Uterus (tissue), 4 donors: Measurements from ENCODE around the gene LYZL4. TPM values are rescaled to one million over a fixed set of nuclear protein-coding genes. Genes with fewer than 3 reads are reported as not detected.

Source experiments
- DNase-seq, 2 donors: peaks; one replicate each; pipeline ENCODE4 v3.0.0-alpha.2; 2019 to 2020
- H3K27ac ChIP-seq, 2 donors: fragments of 200-600 bp; sonication (generic); 1 replicate in 1 of 2; 2 replicates in 1 of 2; pipeline ENCODE4 v1.5.1; 2016 to 2018
- H3K27me3 ChIP-seq, 2 donors: fragments of 200-600 bp; sonication (generic); one replicate each; pipeline ENCODE4 v1.5.1; 2018 to 2019; ENCODE audit warnings: control low read depth in 1 of 2
- H3K36me3 ChIP-seq, 2 donors: fragments of 200-600 bp; sonication (generic); one replicate each; pipeline ENCODE4 v1.5.1; 2019; ENCODE audit warnings: control low read depth in 1 of 2
- H3K4me1 ChIP-seq, 2 donors: fragments of 200-600 bp; sonication (generic); one replicate each; pipeline ENCODE4 v1.5.1; 2018 to 2019; ENCODE audit warnings: control low read depth in 1 of 2
- H3K4me3 ChIP-seq, 2 donors: fragments of 200-600 bp; sonication (generic); 1 replicate in 1 of 2; 2 replicates in 1 of 2; pipeline ENCODE4 v1.5.1; 2018 to 2019; ENCODE audit warnings: mild to moderate bottlenecking in 1 of 2
- H3K9me3 ChIP-seq, 2 donors: fragments of 200-600 bp; sonication (generic); one replicate each; pipeline ENCODE4 v1.5.1; 2019; ENCODE audit warnings: control low read depth in 1 of 2
- POLR2A ChIP-seq, 2 donors: fragments of 450-650 bp; IDR thresholded peaks; one replicate each; pipeline ENCODE4 v1.6.1; 2016; ENCODE audit warnings: antibody characterized with exemption in 2 of 2, mild to moderate bottlenecking in 1 of 2, moderate library complexity in 1 of 2
- intact Hi-C: fragments of 100-400 bp; cut with DNase I; formaldehyde crosslinking; loops from one replicate; pipeline ENCODE4 v1.15.1; 2023; ENCODE audit warnings: low total_unique reads
- total RNA-seq, 4 donors: library from RNA; depleted of rRNA in 3 of 4; stranded (reverse); fragments of >200 nt in 3 of 4; gene quantifications; one replicate each; pipeline versions ENCODE4 v1.1.0 to v1.2.4, GENCODE V29; 2014 to 2023
- TF ChIP-seq, protein P1 (sequence below), 4 experiments: fragments of 200-600 bp in 2 of 4; fragments of 450-650 bp in 2 of 4; sonication (generic) in 2 of 4; IDR thresholded peaks; one replicate each; pipeline ENCODE4 v1.5.1; 2016 to 2019; ENCODE audit warnings: antibody characterized with exemption in 4 of 4, mild to moderate bottlenecking in 2 of 4, moderate library complexity in 1 of 4
- donor health status: DM: yes; HTN: yes; CAD: no.

Gene LYZL4
- total RNA-seq, 4 donors from 2014 or later: not detected

DNA sequence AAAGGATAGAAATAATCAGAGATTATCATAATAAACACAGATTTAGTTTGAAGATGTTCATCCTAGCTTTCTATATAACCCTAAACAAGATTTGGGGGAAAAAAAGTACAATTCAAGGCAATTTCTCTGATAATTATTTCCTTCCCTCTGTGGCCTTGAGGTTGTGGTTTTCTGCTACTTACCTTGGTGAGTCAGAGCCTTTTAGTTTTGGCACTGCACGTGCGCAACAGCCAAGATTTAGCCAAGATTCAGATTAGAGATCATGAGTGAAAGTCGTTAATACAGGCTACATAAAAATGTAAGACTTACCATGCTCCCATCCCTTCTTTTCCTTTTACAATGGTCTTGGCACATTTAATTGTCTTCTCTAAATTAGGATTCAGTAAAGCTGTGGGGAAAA is 6.7 kb downstream of the LYZL4 start:
- DNase-seq: no peak
- no peak for TF ChIP-seq POLR2A (IDR thresholded peaks at IDR 0.05)
- TF ChIP-seq, protein P1, sequence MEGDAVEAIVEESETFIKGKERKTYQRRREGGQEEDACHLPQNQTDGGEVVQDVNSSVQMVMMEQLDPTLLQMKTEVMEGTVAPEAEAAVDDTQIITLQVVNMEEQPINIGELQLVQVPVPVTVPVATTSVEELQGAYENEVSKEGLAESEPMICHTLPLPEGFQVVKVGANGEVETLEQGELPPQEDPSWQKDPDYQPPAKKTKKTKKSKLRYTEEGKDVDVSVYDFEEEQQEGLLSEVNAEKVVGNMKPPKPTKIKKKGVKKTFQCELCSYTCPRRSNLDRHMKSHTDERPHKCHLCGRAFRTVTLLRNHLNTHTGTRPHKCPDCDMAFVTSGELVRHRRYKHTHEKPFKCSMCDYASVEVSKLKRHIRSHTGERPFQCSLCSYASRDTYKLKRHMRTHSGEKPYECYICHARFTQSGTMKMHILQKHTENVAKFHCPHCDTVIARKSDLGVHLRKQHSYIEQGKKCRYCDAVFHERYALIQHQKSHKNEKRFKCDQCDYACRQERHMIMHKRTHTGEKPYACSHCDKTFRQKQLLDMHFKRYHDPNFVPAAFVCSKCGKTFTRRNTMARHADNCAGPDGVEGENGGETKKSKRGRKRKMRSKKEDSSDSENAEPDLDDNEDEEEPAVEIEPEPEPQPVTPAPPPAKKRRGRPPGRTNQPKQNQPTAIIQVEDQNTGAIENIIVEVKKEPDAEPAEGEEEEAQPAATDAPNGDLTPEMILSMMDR (IDR thresholded peaks at IDR 0.05): no peak
- Histone ChIP-seq H3K4me1 (no peaks in the 10 kb centered on the region), H3K4me3 (no peak overlapping the region), H3K9me3 (no peaks in the 10 kb centered on the region), H3K36me3 (no peaks in the 10 kb centered on the region), H3K27ac (no peak overlapping the region), H3K27me3 (no peaks in the 10 kb centered on the region)
- intact Hi-C loops: no loop called here

DNA sequence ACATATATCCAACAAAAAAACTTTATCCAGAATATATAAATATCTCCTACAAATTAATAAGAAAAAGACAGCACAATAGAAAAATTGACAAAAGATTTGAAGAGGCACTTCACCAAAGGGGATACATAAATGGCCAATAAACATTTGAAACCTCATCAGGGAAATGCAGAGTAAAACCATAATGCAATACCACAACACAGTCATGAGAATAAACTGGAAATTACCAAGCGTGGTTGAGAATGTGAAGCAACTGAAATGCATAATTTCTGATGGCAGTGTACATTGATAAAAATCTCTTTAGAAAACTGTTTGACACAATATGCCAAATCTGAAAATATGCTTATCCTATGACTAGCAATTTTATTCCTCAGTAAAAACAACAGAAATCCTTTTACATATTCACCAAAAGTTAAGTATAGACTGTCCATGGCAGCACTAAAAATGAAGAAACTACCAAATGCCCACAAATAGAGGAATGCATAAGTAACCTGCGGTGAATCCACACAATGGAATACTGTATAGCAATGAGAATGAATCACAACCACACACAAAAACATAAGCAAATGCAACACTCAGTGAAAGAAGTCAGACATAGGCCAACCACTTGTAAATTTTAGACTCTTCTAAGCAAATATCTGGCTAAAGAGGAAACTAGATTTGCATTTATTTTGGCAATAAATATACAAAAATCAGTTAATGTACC is 7.9 kb downstream of the LYZL4 start:
- intact Hi-C loops: no loop called here
- Histone ChIP-seq H3K9me3 (no peaks in the 10 kb centered on the region), H3K27ac (no peak overlapping the region), H3K27me3 (no peaks in the 10 kb centered on the region), H3K4me3 (no peak overlapping the region), H3K36me3 (no peaks in the 10 kb centered on the region), H3K4me1 (no peaks in the 10 kb centered on the region)
- no peak for DNase-seq
- TF ChIP-seq, protein P1 (IDR thresholded peaks at IDR 0.05): no peak
- no peak for TF ChIP-seq POLR2A (IDR thresholded peaks at IDR 0.05)

DNA sequence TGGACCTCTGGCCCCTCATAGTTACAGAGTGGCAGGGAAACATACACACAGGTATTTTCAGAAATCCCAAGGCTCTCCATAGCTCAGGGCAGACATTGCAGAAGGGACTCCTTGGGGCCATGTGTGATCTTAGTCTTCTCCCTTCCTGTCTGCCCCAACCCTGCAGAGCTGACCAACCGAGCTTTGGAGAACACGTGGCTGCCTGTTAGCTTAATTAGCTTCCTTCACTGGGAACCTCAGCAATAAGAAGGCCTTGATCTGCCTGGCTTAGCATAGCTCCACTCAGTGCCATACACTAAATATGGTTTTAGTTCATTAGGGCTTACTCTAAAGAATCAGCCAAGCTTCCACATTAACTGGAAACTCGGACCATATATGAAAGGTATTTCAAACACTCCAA is 12.3 kb downstream of the LYZL4 start:
- intact Hi-C loops: no loop called here
- TF ChIP-seq POLR2A (IDR thresholded peaks at IDR 0.05): no peak
- TF ChIP-seq, protein P1 (IDR thresholded peaks at IDR 0.05): no peak
- no peak for DNase-seq

DNA sequence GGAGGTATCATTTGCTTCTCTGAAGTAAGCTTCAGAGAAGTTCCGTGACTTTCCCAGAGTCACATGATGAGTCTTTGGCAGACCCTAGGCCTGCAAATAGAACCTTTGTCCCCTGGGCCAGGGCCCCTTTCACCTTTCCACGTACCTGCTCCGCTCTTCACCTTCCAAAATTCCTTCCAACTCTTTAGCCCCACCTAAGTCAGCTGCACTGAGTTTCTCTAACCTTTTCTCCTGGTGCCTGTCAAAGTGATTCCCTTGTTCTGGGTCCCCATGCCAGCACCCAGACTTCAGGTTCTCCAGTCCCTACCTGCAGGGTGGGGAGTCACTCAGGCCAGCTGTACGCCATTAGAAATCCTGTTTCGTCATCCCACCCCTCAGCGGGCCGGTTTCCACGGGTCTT is 12.8 kb downstream of the LYZL4 start:
- no peak overlapping the region for H3K4me3 ChIP-seq
- no peaks in the 10 kb centered on the region for H3K9me3 ChIP-seq
- intact Hi-C loops: no loop called here
- H3K27me3 ChIP-seq: no peaks in the 10 kb centered on the region
- H3K36me3 ChIP-seq: no peaks in the 10 kb centered on the region
- H3K27ac ChIP-seq: no peak overlapping the region
- DNase-seq: no peak
- no peaks in the 10 kb centered on the region for H3K4me1 ChIP-seq
- TF ChIP-seq, protein P1 (IDR thresholded peaks at IDR 0.05): no peak
- no peak for TF ChIP-seq POLR2A (IDR thresholded peaks at IDR 0.05)

More for the DNA sequence above, 12.3 kb downstream of the LYZL4 start:
- H3K4me3 ChIP-seq: no peak overlapping the region
- H3K27ac ChIP-seq: no peak overlapping the region
- H3K36me3 ChIP-seq: no peaks in the 10 kb centered on the region
- H3K4me1 ChIP-seq: no peaks in the 10 kb centered on the region
- no peaks in the 10 kb centered on the region for H3K27me3 ChIP-seq
- no peaks in the 10 kb centered on the region for H3K9me3 ChIP-seq

DNA sequence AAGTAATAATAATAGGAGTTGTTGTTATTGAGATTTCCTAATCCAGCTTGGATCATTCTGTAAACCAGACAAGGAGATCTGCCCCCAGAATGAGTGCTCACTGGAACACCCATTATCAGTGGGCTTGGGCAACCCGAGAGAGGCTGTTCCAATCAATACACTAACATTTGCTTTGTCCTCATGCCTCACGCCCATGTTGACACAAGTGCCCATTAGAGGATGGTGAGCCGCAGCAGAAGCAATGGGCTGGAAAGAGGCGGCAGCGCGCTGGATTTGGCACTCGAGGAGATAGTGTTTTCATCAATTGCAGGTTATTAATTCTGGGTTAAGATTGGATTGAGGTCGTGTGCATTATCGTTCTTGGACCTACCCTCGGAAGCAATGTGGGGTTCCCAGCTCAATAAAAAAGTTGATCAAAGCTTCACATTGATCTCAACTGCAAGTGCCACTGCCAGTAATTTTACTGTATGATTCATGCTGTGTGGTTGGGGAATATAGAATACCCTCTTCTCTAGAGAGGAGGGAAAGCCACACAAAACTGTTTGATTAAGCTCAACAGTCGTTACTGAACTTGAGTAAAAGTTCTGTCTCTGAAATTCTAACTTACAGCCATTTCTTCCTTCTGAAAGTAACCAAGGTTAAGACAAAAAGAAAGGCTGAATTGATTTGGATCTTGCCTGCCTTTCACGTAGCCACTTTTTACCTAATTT is 15.7 kb downstream of the LYZL4 start:
- intact Hi-C loops: no loop called here
- Histone ChIP-seq H3K9me3 (no peaks in the 10 kb centered on the region), H3K27ac (no peak overlapping the region), H3K27me3 (no peaks in the 10 kb centered on the region), H3K4me1 (no peaks in the 10 kb centered on the region), H3K4me3 (no peak overlapping the region), H3K36me3 (no peaks in the 10 kb centered on the region)
- no peak for TF ChIP-seq POLR2A (IDR thresholded peaks at IDR 0.05)
- TF ChIP-seq, protein P1 (IDR thresholded peaks at IDR 0.05): no peak
- no peak for DNase-seq
